Measurements from ENCODE around the gene NUMBL.

The NUMBL gene

GRCh38 chr19:40671404-40671803 is 19.0 kb downstream of the NUMBL start:
- H3K4me3 ChIP-seq (ENCODE audit: low read length) = no peak overlapping the region
- TF ChIP-seq CTCF (conservative IDR thresholded peaks at IDR 0.05; ENCODE audit: low read length) = no peak
- DNase-seq (ENCODE audit: low read depth) = no peak

- TF ChIP-seq CTCF (conservative IDR thresholded peaks at IDR 0.05; ENCODE audit: low read length) = no peak
- no peak overlapping the region for H3K4me3 ChIP-seq (ENCODE audit: low read length)
- no peak for DNase-seq (ENCODE audit: low read depth)
These were observed 21.3 kb downstream of the NUMBL start for GRCh38 chr19:40668991-40669614.

GRCh38 chr19:40667602-40668001 is 22.8 kb downstream of the NUMBL start:
- no peak overlapping the region for H3K4me3 ChIP-seq (ENCODE audit: low read length)
- no peak for TF ChIP-seq CTCF (conservative IDR thresholded peaks at IDR 0.05; ENCODE audit: low read length)
- no peak for DNase-seq (ENCODE audit: low read depth)

GRCh38 chr19:40666803-40667438 is 23.5 kb downstream of the NUMBL start:
- TF ChIP-seq CTCF (conservative IDR thresholded peaks at IDR 0.05; ENCODE audit: low read length) = no peak
- no peak overlapping the region for H3K4me3 ChIP-seq (ENCODE audit: low read length)
- no peak for DNase-seq (ENCODE audit: low read depth)

GRCh38 chr19:40663695-40664692 is 26.5 kb downstream of the NUMBL start:
- no peak for TF ChIP-seq CTCF (conservative IDR thresholded peaks at IDR 0.05; ENCODE audit: low read length)
- DNase-seq (ENCODE audit: low read depth) = peak; percentile 25
- peak overlapping the region; percentile 62 for H3K4me3 ChIP-seq (ENCODE audit: low read length)

- peak overlapping the region; percentile 62 for H3K4me3 ChIP-seq (ENCODE audit: low read length)
- TF ChIP-seq CTCF (conservative IDR thresholded peaks at IDR 0.05; ENCODE audit: low read length) = peak; percentile 74; the same call in 1 of the 2 replicates
- peak; percentile 78 for DNase-seq (ENCODE audit: low read depth)
These were observed 27.3 kb downstream of the NUMBL start for GRCh38 chr19:40662925-40663694.
